Calu3 (cell line): ENCODE data around the gene PIGB. TPM values are rescaled to one million over a fixed set of nuclear protein-coding genes. Genes with fewer than 3 reads are reported as not detected.
"Not testable (repeated sequence)": the region's sequence is repeated elsewhere in the genome, so short reads cannot be mapped to it uniquely, and the experiment has no call there.

Source experiments
- BruUV-seq: library from RNA; stranded (reverse); fragments of 400-500 nt; replicated peaks from 2 replicates; lab custom pipeline; 2021; lab: Mats Ljungman, UMichigan
- CTCF ChIA-PET: fragments of 300-600 bp; sonication (Branson Sonifier 250); formaldehyde crosslinking; loops from one replicate; lab custom pipeline; 2022; ENCODE audit warnings: antibody characterized with exemption; lab: Charles Lee
- DNase-seq: peaks from one replicate; pipeline ENCODE4 v3.0.0; 2022
- H3K27ac Mint-ChIP-seq: one replicate; pipeline ENCODE4 v1.8.0; 2022; ENCODE audit warnings: mixed read lengths; ENCODE audit not compliant: unreplicated experiment
- H3K27me3 Mint-ChIP-seq: one replicate; pipeline ENCODE4 v1.8.0; 2022; ENCODE audit warnings: mixed read lengths; ENCODE audit not compliant: unreplicated experiment
- H3K36me3 Mint-ChIP-seq: one replicate; pipeline ENCODE4 v1.8.0; 2022; ENCODE audit warnings: mild to moderate bottlenecking, moderate library complexity, mixed read lengths; ENCODE audit not compliant: insufficient read depth, unreplicated experiment
- H3K4me1 Mint-ChIP-seq: one replicate; pipeline ENCODE4 v1.8.0; 2022; ENCODE audit warnings: mild to moderate bottlenecking, low read depth, mixed read lengths; ENCODE audit not compliant: unreplicated experiment
- H3K4me3 Mint-ChIP-seq: one replicate; pipeline ENCODE4 v1.8.0; 2022; ENCODE audit warnings: mild to moderate bottlenecking, low read depth, moderate library complexity, mixed read lengths; ENCODE audit not compliant: unreplicated experiment
- H3K9me3 Mint-ChIP-seq: one replicate; pipeline ENCODE4 v1.8.0; 2022; ENCODE audit warnings: low read depth, mixed read lengths; ENCODE audit not compliant: unreplicated experiment
- intact Hi-C: fragments of 100-400 bp; cut with micrococcal nuclease; formaldehyde crosslinking; loops from one replicate; pipeline ENCODE4 v1.10.0; 2022; ENCODE audit not compliant: unreplicated experiment
- total RNA-seq: library from RNA; stranded (reverse); gene quantifications from 2 replicates; pipeline ENCODE4 v1.2.3, GENCODE V29; 2022
- TF ChIP-seq, protein P1 (sequence below): fragments of 200-600 bp; IDR thresholded peaks from one replicate; pipeline ENCODE4 v1.8.0; 2022; ENCODE audit warnings: antibody characterized with exemption; ENCODE audit not compliant: unreplicated experiment

PIGB gene
- total RNA-seq, 1 experiment from 2014 or later: 23.5 TPM

DNA sequence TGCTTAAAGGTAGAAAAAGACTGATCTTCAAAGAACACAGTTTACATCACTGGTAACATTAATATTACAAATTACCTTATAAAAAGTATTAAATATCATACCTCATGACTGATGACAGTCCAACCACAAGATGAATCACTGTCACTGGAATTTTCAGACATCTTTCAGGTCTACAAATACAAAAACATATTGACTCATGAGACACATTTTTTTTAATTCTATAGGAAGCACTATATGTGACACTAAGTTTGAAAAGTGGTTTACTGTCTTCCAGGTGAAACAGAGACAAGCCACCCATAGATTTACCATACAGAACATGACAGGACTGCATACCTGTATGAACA lies 70.2 kb downstream of the PIGB start:
- BruUV-seq: no TSS peak
- intact Hi-C loops: no loop called here
- Mint-ChIP-seq H3K9me3 (no peaks in the 10 kb centered on the region), H3K27ac (peak overlapping the region; percentile 18), H3K36me3 (no peaks in the 10 kb centered on the region), H3K4me3 (no peak overlapping the region), H3K4me1 (peaks cover 9% of the 10 kb centered on the region), H3K27me3 (no peaks in the 10 kb centered on the region)
- no peak for DNase-seq
- CTCF ChIA-PET: interaction anchor here (0.7 to 1.2 kb wide), 3 partner anchors 14 to 1371 kb away, joined by 3 to 7 read pairs (median 5); no protein-coding TSS in a partner anchor
- TF ChIP-seq, protein P1, sequence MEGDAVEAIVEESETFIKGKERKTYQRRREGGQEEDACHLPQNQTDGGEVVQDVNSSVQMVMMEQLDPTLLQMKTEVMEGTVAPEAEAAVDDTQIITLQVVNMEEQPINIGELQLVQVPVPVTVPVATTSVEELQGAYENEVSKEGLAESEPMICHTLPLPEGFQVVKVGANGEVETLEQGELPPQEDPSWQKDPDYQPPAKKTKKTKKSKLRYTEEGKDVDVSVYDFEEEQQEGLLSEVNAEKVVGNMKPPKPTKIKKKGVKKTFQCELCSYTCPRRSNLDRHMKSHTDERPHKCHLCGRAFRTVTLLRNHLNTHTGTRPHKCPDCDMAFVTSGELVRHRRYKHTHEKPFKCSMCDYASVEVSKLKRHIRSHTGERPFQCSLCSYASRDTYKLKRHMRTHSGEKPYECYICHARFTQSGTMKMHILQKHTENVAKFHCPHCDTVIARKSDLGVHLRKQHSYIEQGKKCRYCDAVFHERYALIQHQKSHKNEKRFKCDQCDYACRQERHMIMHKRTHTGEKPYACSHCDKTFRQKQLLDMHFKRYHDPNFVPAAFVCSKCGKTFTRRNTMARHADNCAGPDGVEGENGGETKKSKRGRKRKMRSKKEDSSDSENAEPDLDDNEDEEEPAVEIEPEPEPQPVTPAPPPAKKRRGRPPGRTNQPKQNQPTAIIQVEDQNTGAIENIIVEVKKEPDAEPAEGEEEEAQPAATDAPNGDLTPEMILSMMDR: no peak

DNA sequence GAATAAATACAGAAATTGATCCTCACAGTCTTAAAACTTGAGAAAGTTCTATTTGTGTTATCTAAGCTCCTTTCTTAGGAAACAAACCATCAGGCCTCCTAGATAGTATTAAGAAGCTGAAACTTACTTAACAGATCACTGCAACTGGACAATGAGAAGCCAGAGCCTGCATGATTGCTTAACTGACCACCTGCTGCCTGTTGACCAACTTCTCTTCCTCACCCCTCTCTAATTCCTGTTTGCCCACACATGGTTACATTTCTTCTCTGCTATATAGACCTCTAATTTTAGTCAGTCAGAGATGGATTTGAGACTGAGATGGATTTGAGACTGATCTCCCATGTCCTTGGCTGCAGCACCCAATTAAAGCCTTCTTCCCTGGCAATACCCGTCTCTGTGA lies 75.7 kb downstream of the PIGB start:
- BruUV-seq: no TSS peak
- no peak for DNase-seq
- Mint-ChIP-seq H3K27me3 (no peaks in the 10 kb centered on the region), H3K9me3 (peaks cover 5% of the 10 kb centered on the region), H3K27ac (peak overlapping the region; percentile 25), H3K36me3 (peaks cover 9% of the 10 kb centered on the region), H3K4me3 (no peak overlapping the region), H3K4me1 (peaks cover 15% of the 10 kb centered on the region)
- CTCF ChIA-PET: interaction anchor here (1.3 to 1.7 kb wide), 2 partner anchors 45 to 76 kb away, joined by 4 to 8 read pairs; partner anchors contain the start of genes PIGB and PIGBOS1
- intact Hi-C loops: no loop called here
- TF ChIP-seq, protein P1: no peak

DNA sequence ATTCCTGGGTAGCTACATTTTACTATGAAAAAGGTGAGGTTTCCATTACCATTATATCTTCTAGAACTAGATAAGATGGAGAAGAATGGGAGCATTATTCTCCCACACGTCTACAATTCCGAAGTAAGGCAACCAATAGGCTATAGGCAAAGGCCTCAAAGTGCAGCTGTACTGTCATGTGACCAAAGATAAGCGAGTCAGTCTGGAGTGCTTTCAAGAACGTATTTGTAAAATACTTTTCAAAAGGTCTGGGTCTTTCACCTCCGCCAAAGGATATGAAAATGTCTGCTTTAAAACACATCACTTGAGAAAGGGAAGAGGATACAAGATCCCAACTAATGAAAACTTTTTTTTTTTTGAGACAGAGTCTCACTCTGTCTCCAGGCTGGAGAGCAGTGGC lies 79.2 kb downstream of the PIGB start:
- CTCF ChIA-PET: interaction anchor here (0.7 kb wide), 2 partner anchors 99 to 166 kb away, joined by 3 to 4 read pairs; no protein-coding TSS in a partner anchor
- H3K36me3 Mint-ChIP-seq: peaks cover 15% of the 10 kb centered on the region
- no peak overlapping the region for H3K27ac Mint-ChIP-seq
- TF ChIP-seq, protein P1: no peak
- BruUV-seq: no TSS peak
- DNase-seq: no peak
- no peaks in the 10 kb centered on the region for H3K27me3 Mint-ChIP-seq
- peaks cover 5% of the 10 kb centered on the region for H3K9me3 Mint-ChIP-seq
- peaks cover 33% of the 10 kb centered on the region for H3K4me1 Mint-ChIP-seq
- intact Hi-C loops: no loop called here
- no peak overlapping the region for H3K4me3 Mint-ChIP-seq

DNA sequence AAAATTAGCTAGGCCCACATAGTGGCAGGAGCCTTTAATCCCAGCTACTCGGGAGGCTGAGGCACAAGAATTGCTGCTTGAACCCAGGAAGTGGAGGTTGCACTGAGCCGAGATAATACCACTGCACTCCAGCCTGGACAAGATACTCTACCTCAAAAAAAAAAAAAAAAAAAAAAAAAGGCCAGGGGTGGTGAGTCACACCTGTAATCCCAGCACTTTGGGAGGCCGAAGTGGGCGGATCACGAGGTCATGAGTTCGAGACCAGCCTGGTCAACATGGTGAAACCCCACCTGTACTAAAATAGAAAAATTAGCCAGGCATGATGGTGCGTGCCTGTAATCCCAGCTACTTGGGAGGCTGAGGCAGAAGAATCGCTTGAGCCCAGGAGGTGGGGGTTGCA lies 81.0 kb downstream of the PIGB start:
- H3K4me3 Mint-ChIP-seq, H3K9me3 Mint-ChIP-seq, H3K27ac Mint-ChIP-seq, intact Hi-C loops, H3K27me3 Mint-ChIP-seq, DNase-seq, BruUV-seq, CTCF ChIA-PET: not testable (repeated sequence)
- peaks cover 45% of the 10 kb centered on the region for H3K4me1 Mint-ChIP-seq
- peaks cover 22% of the 10 kb centered on the region for H3K36me3 Mint-ChIP-seq

DNA sequence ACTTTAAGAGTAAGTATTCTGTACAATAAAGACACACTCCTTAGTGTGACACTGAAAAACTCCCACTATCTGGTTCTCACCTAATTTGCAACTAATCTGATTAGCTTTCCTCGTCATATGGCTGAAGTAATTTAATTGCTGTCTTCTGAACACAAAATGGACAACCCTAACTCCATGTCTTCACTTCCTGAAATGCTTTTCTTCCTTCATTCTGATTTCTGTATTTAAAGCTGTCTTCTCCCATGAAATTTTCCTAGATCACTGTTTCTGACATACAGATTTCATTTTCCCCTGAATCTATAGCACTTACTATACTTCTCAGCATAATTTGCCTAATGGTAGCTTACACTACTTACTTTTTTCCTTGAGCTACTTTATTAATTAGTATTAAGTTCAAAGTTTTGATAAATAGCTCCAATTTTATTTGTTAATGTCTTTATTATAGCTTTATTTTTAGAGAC lies 82.8 kb downstream of the PIGB start:
- TF ChIP-seq, protein P1: no peak
- no TSS peak for BruUV-seq
- intact Hi-C loops: no loop called here
- Mint-ChIP-seq H3K4me1 (peaks cover 39% of the 10 kb centered on the region), H3K27ac (peak overlapping the region; percentile 100), H3K9me3 (no peaks in the 10 kb centered on the region), H3K27me3 (no peaks in the 10 kb centered on the region), H3K4me3 (no peak overlapping the region), H3K36me3 (peaks cover 22% of the 10 kb centered on the region)
- CTCF ChIA-PET: no interaction called here
- DNase-seq: no peak
